Activated T-helper 1 cell treated with anti-CD3 and anti-CD28 coated beads, Interleukin-12 subunit alpha, Interleukin-12 subunit beta, Interleukin-2, Interleukin-4 antibody, amounts not matched to agents 30 ng/mL and 10 ng/mL and 1 ng/mL, durations not matched to agents 14 hours and 24 hours and 36 hours (primary cell): Measurements from ENCODE around the gene ARSB. TPM values are rescaled to one million over a fixed set of nuclear protein-coding genes. Genes with fewer than 3 reads are reported as not detected.

ENCODE experiments used
- DNase-seq: peaks from one replicate; pipeline ENCODE4 v3.0.0; 2021; ENCODE audit warnings: low spot score
- H3K27ac Mint-ChIP-seq: one replicate; pipeline ENCODE4 v1.8.0; 2021; ENCODE audit warnings: mild to moderate bottlenecking, mixed read lengths
- H3K27me3 Mint-ChIP-seq: one replicate; pipeline ENCODE4 v1.8.0; 2022; ENCODE audit warnings: mild to moderate bottlenecking, moderate library complexity, mixed read lengths; ENCODE audit not compliant: insufficient read depth
- H3K36me3 Mint-ChIP-seq: one replicate; pipeline ENCODE4 v1.8.0; 2021; ENCODE audit warnings: low read depth, mixed read lengths
- H3K4me1 Mint-ChIP-seq: one replicate; pipeline ENCODE4 v1.8.0; 2021; ENCODE audit warnings: low read depth, mixed read lengths
- H3K4me3 Mint-ChIP-seq: one replicate; pipeline ENCODE4 v1.8.0; 2021; ENCODE audit warnings: mild to moderate bottlenecking, moderate library complexity, mixed read lengths
- H3K9me3 Mint-ChIP-seq: one replicate; pipeline ENCODE4 v1.8.0; 2021; ENCODE audit warnings: mixed read lengths
- intact Hi-C: fragments of 100-400 bp; cut with micrococcal nuclease; formaldehyde crosslinking; loops from one replicate; pipeline ENCODE4 v1.15.1; 2024
- total RNA-seq: library from RNA; stranded (reverse); gene quantifications from 2 replicates; pipeline ENCODE4 v1.2.3, GENCODE V29; 2022

ARSB gene
- total RNA-seq, 1 donor from 2014 or later, result 11.3 TPM

- H3K27ac Mint-ChIP-seq, result no peak overlapping the region
These were observed 205.1 kb downstream of the ARSB start for GRCh38 chr5:78779771-78780616.

GRCh38 chr5:78779262-78779661 is 205.8 kb downstream of the ARSB start:
- H3K27me3 Mint-ChIP-seq, result no peaks in the 10 kb centered on the region
- no peak for DNase-seq
- H3K4me3 Mint-ChIP-seq, result no peak overlapping the region
- H3K27ac Mint-ChIP-seq, result no peak overlapping the region
- peaks cover 5% of the 10 kb centered on the region for H3K4me1 Mint-ChIP-seq
- intact Hi-C loops, result no loop called here
- H3K36me3 Mint-ChIP-seq, result peaks cover 3% of the 10 kb centered on the region
- H3K9me3 Mint-ChIP-seq, result no peaks in the 10 kb centered on the region

More at GRCh38 chr5:78779771-78780616, 205.1 kb downstream of the ARSB start:
- peaks cover 2% of the 10 kb centered on the region for H3K36me3 Mint-ChIP-seq
- H3K4me1 Mint-ChIP-seq, result peaks cover 5% of the 10 kb centered on the region
- H3K9me3 Mint-ChIP-seq, result no peaks in the 10 kb centered on the region
- DNase-seq, result no peak
- intact Hi-C loops, result no loop called here
- no peaks in the 10 kb centered on the region for H3K27me3 Mint-ChIP-seq
- no peak overlapping the region for H3K4me3 Mint-ChIP-seq

GRCh38 chr5:78778538-78778937 is 206.6 kb downstream of the ARSB start:
- peaks cover 4% of the 10 kb centered on the region for H3K36me3 Mint-ChIP-seq
- H3K4me3 Mint-ChIP-seq, result no peak overlapping the region
- no peak for DNase-seq
- no peaks in the 10 kb centered on the region for H3K9me3 Mint-ChIP-seq
- no peak overlapping the region for H3K27ac Mint-ChIP-seq
- H3K4me1 Mint-ChIP-seq, result peaks cover 5% of the 10 kb centered on the region
- intact Hi-C loops, result no loop called here
- H3K27me3 Mint-ChIP-seq, result no peaks in the 10 kb centered on the region

GRCh38 chr5:78777901-78778300 is 207.2 kb downstream of the ARSB start:
- Mint-ChIP-seq H3K4me1 (no peaks in the 10 kb centered on the region), H3K27ac (no peak overlapping the region), H3K27me3 (no peaks in the 10 kb centered on the region), H3K4me3 (no peak overlapping the region), H3K36me3 (peaks cover 4% of the 10 kb centered on the region), H3K9me3 (no peaks in the 10 kb centered on the region)
- intact Hi-C loops, result no loop called here
- no peak for DNase-seq

- Mint-ChIP-seq H3K9me3 (no peaks in the 10 kb centered on the region), H3K27ac (no peak overlapping the region), H3K27me3 (no peaks in the 10 kb centered on the region), H3K4me1 (peaks cover 3% of the 10 kb centered on the region), H3K4me3 (no peak overlapping the region), H3K36me3 (peaks cover 4% of the 10 kb centered on the region)
- intact Hi-C loops, result no loop called here
- no peak for DNase-seq
These were observed 208.5 kb downstream of the ARSB start for GRCh38 chr5:78776637-78777036.

GRCh38 chr5:78773655-78774054 is 211.5 kb downstream of the ARSB start:
- DNase-seq, result no peak
- Mint-ChIP-seq H3K4me1 (peaks cover 6% of the 10 kb centered on the region), H3K27ac (no peak overlapping the region), H3K9me3 (no peaks in the 10 kb centered on the region), H3K36me3 (peaks cover 2% of the 10 kb centered on the region), H3K27me3 (no peaks in the 10 kb centered on the region), H3K4me3 (no peak overlapping the region)
- intact Hi-C loops, result no loop called here

GRCh38 chr5:78771260-78772205 is 213.6 kb downstream of the ARSB start:
- no peak for DNase-seq
- no peaks in the 10 kb centered on the region for H3K9me3 Mint-ChIP-seq
- H3K4me1 Mint-ChIP-seq, result peaks cover 6% of the 10 kb centered on the region

GRCh38 chr5:78768781-78769380 is 216.2 kb downstream of the ARSB start:
- peaks cover 6% of the 10 kb centered on the region for H3K4me1 Mint-ChIP-seq
- H3K9me3 Mint-ChIP-seq, result peaks cover 1% of the 10 kb centered on the region
- H3K27ac Mint-ChIP-seq, result no peak overlapping the region
- H3K4me3 Mint-ChIP-seq, result no peak overlapping the region
- no peak for DNase-seq
- H3K36me3 Mint-ChIP-seq, result no peaks in the 10 kb centered on the region
- H3K27me3 Mint-ChIP-seq, result peaks cover 5% of the 10 kb centered on the region
- intact Hi-C loops, result no loop called here

More at GRCh38 chr5:78771260-78772205, 213.6 kb downstream of the ARSB start:
- Mint-ChIP-seq H3K36me3 (peaks cover 2% of the 10 kb centered on the region), H3K27ac (no peak overlapping the region), H3K4me3 (no peak overlapping the region), H3K27me3 (peaks cover 2% of the 10 kb centered on the region)
- intact Hi-C loops, result no loop called here

- intact Hi-C loops, result no loop called here
- DNase-seq, result no peak
- Mint-ChIP-seq H3K27me3 (peaks cover 7% of the 10 kb centered on the region), H3K4me1 (peaks cover under 1% of the 10 kb centered on the region), H3K9me3 (peaks cover 3% of the 10 kb centered on the region), H3K36me3 (no peaks in the 10 kb centered on the region), H3K4me3 (no peak overlapping the region), H3K27ac (no peak overlapping the region)
These were observed 218.7 kb downstream of the ARSB start for GRCh38 chr5:78766412-78766762.

GRCh38 chr5:78765756-78766411 is 219.2 kb downstream of the ARSB start:
- intact Hi-C loops, result no loop called here
- H3K27ac Mint-ChIP-seq, result no peak overlapping the region
- no peak for DNase-seq
- peaks cover 7% of the 10 kb centered on the region for H3K27me3 Mint-ChIP-seq
- peaks cover 3% of the 10 kb centered on the region for H3K9me3 Mint-ChIP-seq
- H3K4me3 Mint-ChIP-seq, result no peak overlapping the region
- H3K36me3 Mint-ChIP-seq, result no peaks in the 10 kb centered on the region
- H3K4me1 Mint-ChIP-seq, result no peaks in the 10 kb centered on the region

GRCh38 chr5:78765116-78765515 is 220.0 kb downstream of the ARSB start:
- intact Hi-C loops, result no loop called here
- no peak for DNase-seq
- H3K27me3 Mint-ChIP-seq, result peaks cover 7% of the 10 kb centered on the region
- H3K4me1 Mint-ChIP-seq, result no peaks in the 10 kb centered on the region
- H3K9me3 Mint-ChIP-seq, result peaks cover 3% of the 10 kb centered on the region
- no peaks in the 10 kb centered on the region for H3K36me3 Mint-ChIP-seq
- H3K27ac Mint-ChIP-seq, result no peak overlapping the region
- H3K4me3 Mint-ChIP-seq, result no peak overlapping the region

GRCh38 chr5:78763659-78764189 is 221.4 kb downstream of the ARSB start:
- Mint-ChIP-seq H3K27me3 (peaks cover 7% of the 10 kb centered on the region), H3K27ac (no peak overlapping the region), H3K4me1 (peaks cover 1% of the 10 kb centered on the region), H3K4me3 (no peak overlapping the region), H3K9me3 (peaks cover 3% of the 10 kb centered on the region), H3K36me3 (no peaks in the 10 kb centered on the region)
- DNase-seq, result no peak
- intact Hi-C loops, result no loop called here
